GM06990 (cell line): ENCODE data around the gene NR5A1.

Source experiments
- DNase-seq: peaks from one replicate; pipeline ENCODE4 v3.0.0-alpha.2; 2011; ENCODE audit not compliant: insufficient read length; ENCODE audit errors: extremely low read depth
- H3K27me3 ChIP-seq: replicated peaks from 2 replicates; pipeline ENCODE4 v1.6.0; 2011; ENCODE audit warnings: low read length; ENCODE audit not compliant: control insufficient read depth, insufficient read depth
- H3K36me3 ChIP-seq: 2 replicates; pipeline ENCODE4 v1.5.1; 2011; ENCODE audit warnings: low read length; ENCODE audit not compliant: control insufficient read depth, insufficient read depth
- H3K4me3 ChIP-seq: replicated peaks from 2 replicates; pipeline ENCODE4 v1.5.1; 2011; ENCODE audit warnings: low read depth, mild to moderate bottlenecking, control low read depth, low read length
- TF ChIP-seq, protein P1 (sequence below): IDR thresholded peaks from 2 replicates; pipeline ENCODE4 v1.5.1; 2011; ENCODE audit warnings: low read length, control low read depth, mild to moderate bottlenecking, inconsistent platforms; ENCODE audit not compliant: insufficient read depth, poor library complexity, severe bottlenecking

The NR5A1 gene

DNA sequence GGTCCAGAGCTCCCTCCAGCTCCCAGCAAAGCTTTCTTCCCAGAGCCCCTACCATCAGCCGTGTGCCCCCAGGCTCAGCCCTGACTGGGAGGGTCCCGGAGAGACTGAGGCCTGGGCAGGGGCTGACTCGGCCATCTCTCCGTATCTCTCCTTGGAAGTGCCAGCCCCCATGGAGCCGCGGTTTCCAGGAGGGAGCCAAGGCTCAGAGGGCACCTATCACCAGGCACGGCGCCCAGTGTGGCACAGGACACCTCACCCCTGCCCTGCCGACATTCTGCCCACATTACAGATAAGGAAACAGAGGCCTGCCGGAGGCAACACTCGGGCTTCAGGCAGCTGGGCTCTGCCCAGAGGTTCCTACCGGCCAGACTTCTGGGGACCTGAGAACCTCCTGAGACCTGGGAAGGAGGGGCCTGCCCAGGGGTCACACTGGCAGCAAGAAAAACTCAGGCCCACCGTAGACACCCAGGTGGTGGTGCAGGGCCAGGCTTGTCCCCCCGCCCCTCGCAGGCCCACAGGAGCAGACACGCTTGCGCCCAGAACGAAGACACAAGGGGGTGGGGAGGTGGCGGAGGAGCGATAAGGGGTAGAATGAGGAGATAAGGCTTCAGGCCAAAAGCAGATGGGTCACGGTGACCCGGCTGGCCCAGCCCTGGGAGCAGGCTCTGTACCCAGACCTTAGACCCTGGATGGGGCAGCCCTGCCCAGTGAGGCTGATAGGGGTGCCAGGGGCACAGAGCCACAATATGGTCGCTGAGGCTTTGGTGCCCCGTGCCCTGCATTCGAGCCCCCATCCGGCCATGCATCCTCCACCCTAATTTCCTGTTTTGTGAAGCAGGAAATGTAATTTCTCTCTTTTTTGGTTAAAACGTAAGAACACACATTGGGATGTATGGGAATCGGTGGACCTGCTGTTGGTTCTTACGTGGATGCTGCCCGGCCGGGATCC is 11.8 kb downstream of the NR5A1 start:
- no peaks in the 10 kb centered on the region for H3K27me3 ChIP-seq
- no peak overlapping the region for H3K4me3 ChIP-seq
- H3K36me3 ChIP-seq = no peaks in the 10 kb centered on the region
- TF ChIP-seq, protein P1, sequence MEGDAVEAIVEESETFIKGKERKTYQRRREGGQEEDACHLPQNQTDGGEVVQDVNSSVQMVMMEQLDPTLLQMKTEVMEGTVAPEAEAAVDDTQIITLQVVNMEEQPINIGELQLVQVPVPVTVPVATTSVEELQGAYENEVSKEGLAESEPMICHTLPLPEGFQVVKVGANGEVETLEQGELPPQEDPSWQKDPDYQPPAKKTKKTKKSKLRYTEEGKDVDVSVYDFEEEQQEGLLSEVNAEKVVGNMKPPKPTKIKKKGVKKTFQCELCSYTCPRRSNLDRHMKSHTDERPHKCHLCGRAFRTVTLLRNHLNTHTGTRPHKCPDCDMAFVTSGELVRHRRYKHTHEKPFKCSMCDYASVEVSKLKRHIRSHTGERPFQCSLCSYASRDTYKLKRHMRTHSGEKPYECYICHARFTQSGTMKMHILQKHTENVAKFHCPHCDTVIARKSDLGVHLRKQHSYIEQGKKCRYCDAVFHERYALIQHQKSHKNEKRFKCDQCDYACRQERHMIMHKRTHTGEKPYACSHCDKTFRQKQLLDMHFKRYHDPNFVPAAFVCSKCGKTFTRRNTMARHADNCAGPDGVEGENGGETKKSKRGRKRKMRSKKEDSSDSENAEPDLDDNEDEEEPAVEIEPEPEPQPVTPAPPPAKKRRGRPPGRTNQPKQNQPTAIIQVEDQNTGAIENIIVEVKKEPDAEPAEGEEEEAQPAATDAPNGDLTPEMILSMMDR = no peak
- DNase-seq = no peak

DNA sequence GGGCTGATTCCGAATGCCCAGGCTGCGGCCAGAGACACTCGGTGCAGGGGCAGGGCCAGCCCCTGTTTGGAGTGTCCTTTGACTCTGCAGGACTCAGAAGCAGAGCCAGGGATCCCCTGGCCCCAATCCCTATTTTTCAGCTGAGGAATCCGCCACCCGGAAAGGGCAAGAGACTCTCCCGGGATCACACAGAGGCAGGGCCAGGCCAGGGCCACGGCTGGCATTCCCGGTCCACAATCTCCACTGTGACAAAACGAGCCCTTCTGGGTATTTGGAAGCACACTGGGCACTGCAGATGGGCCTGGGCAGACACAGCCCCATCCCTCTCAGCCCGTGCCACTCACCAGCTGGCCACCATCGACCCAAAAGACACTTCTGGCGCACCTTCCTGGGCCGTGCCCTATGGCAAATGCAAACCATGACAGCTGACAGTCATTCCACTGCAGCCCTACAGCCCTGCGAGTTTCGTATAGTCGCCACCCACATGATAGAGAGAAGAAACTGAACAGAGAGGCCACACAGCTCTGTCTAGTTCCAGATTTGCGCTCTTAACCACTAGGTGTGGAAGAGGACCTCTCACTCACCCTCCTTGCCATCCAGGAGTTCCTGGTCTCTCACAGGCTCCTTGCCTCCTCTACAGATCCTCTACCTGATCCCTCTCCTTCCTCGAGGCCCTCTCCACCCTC is 13.3 kb downstream of the NR5A1 start:
- no peak overlapping the region for H3K4me3 ChIP-seq
- H3K36me3 ChIP-seq = no peaks in the 10 kb centered on the region
- DNase-seq = no peak
- H3K27me3 ChIP-seq = no peaks in the 10 kb centered on the region; the same call in 1 of the 2 replicates
- TF ChIP-seq, protein P1 = no peak

DNA sequence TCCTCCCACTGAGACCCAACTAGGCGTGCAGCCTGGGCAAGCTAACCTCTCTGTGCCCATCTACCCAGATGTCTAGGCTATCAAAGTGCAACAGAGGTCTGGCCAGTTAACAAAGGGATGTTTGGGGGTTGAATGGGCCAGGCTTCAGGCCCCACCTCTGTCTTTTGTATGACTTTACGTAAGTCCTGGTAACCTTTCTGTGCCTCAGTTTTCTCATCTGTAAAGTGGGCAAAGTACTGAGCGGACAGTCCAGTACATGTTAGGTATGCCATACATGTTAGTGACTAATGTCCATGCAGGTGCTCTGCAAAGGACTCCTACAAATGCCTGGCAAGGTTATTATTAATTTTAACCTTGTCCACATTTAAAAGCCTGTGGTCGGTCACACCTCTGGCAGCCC is 14.0 kb downstream of the NR5A1 start:
- no peak for DNase-seq
- Histone ChIP-seq H3K36me3 (no peaks in the 10 kb centered on the region), H3K27me3 (no peaks in the 10 kb centered on the region; the same call in 1 of the 2 replicates), H3K4me3 (no peak overlapping the region)
- TF ChIP-seq, protein P1 = no peak

DNA sequence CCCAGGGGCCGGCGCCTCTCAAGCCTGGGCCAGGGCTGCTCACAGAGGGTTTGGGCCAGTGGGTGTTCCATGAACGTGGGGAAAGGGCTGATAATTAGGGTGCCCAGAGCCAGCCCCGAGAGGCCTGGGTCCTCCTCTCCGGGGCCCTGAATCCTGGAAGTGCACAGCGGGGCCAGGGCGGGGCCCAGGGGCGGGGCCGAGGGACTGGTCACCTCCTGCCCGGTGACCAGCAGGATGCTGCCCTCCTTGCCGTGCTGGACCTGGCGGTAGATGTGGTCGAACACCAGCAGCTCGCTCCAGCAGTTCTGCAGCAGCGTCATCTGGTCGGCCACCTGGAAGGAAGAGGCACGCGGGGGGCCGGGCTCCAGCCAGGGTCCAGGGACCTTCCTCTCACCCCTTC is 14.4 kb downstream of the NR5A1 start:
- Histone ChIP-seq H3K36me3 (no peaks in the 10 kb centered on the region), H3K27me3 (no peaks in the 10 kb centered on the region; the same call in 1 of the 2 replicates), H3K4me3 (no peak overlapping the region)
- TF ChIP-seq, protein P1 = no peak
- DNase-seq = no peak

DNA sequence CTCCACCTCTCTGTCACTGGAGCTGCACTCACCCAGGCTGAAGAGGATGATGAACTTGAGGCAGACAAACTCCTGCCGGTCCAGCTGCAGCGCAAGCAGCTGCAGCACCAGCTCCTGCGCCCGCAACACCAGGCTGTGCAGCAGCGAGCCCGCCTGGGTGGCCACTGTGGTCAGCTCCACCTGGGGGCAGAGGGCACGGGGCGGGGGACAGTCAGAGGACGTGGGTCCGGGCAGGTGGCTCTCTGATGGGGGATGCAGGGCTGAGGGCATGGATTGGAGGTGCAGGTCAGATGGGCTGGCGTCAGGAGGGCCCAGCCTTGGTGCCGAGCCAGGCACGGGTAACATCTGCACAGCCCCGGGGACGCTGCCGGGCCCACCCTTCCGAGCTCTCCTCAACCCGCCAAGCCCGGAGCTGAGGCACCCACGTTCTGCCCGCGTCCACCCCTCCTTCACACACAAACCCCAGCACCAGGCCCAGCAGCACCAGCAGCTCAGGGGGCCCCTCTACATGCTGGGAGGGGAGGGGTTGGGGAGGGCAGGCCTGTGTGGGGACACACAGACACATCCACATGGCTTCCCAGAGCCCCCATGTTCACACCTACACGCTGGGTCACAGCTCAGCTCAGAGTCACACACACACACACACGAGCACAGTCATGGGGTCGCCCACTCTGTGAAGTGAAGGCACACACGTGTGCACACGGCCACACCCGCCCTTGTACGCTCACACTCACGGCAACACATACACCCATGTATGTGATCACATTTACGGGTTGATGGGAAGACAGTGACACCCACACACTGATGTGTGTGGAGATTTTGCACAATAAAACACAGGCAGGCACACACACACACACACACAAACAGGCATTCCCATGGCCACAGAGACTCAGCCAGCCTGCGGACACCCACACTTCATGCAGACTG is 15.9 kb downstream of the NR5A1 start:
- H3K4me3 ChIP-seq = no peak overlapping the region
- no peak for DNase-seq
- no peaks in the 10 kb centered on the region; the same call in 1 of the 2 replicates for H3K27me3 ChIP-seq
- TF ChIP-seq, protein P1 = no peak
- H3K36me3 ChIP-seq = no peaks in the 10 kb centered on the region
